PC-9 (cell line): ENCODE results near the gene IL20.

Source experiments
- CTCF ChIP-seq: fragments of 200-600 bp; sonication (generic); conservative IDR thresholded peaks from 2 replicates; pipeline ENCODE4 v1.6.1; 2017; ENCODE audit warnings: mixed run types, antibody characterized with exemption, mild to moderate bottlenecking, moderate library complexity
- EZH2 ChIP-seq: fragments of 200-600 bp; sonication (generic); IDR thresholded peaks from 2 replicates; pipeline ENCODE4 v1.8.0; 2017; ENCODE audit warnings: antibody characterized with exemption, low read depth

GRCh38 chr1:206833106-206833680 lies 32.2 kb upstream of the IL20 start:
- TF ChIP-seq CTCF (no peak), EZH2 (no peak)
